ENCODE data around the gene RPUSD1.

RPUSD1 gene

DNA sequence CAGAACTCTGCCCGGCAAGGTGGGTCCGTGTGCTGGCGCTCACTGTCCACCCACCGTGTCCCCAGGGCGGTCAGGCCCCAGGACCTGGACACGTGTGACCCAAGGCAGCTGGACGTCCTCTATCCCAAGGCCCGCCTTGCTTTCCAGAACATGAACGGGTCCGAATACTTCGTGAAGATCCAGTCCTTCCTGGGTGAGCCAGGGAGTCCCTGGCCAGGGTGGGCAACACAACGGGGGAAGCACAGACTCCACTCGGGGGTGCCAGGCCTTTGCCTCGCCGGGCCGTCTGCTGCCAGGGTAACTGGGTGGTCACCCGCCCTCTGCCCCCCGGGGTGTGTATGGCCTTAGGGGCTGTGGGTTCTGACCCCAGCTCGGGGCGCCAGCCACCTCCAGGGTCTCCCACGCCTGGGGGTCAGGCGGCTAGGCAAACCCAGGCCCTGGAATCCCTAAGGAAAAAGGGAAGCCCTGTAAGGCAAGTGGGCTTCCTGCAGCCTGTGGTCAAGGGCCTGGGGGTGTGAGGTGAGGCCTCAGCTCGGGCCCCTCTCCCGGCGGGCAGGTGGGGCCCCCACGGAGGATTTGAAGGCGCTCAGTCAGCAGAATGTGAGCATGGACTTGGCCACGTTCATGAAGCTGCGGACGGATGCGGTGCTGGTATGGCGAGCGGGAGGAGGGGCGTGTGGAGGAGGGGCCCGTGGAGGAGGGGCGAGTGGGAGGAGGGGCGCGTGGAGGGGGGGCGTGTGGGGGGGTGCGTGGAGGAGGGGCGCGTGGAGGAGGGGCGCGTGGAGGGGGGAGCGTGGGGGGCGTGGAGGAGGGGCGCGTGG is 21.2 kb downstream of the RPUSD1 start:
- no peak overlapping the region for H3K9ac ChIP-seq (ENCODE audit: low read depth in 1 of 2, low read length in 2 of 2)
- no peak overlapping the region for H3K27ac ChIP-seq (ENCODE audit: low read depth, low read length)
- H3K36me3 ChIP-seq (ENCODE audit: control insufficient read depth in 1 of 2, insufficient read depth in 2 of 2, low read length in 2 of 2): no peaks in the 10 kb centered on the region
- H3K4me1 ChIP-seq (ENCODE audit: control insufficient read depth in 1 of 2, insufficient read depth in 2 of 2, low read length in 2 of 2): peaks cover 0 to under 1% of the 10 kb centered on the region in 2 donors
- peaks cover 0 to 3% of the 10 kb centered on the region in 2 donors for H3K27me3 ChIP-seq (ENCODE audit: control insufficient read depth in 1 of 2, insufficient read depth in 2 of 2, low read length in 2 of 2)
- no peak overlapping the region for H3K4me3 ChIP-seq (ENCODE audit: low read depth in 1 of 2, low read length in 2 of 2)
- H3K9me3 ChIP-seq (ENCODE audit: control insufficient read depth in 1 of 2, low read length in 2 of 2): no peaks in the 10 kb centered on the region

- Histone ChIP-seq H3K4me1 (ENCODE audit: control insufficient read depth in 1 of 2, insufficient read depth in 2 of 2, low read length in 2 of 2) (peaks cover 4 to 9% of the 10 kb centered on the region in 2 donors), H3K9me3 (ENCODE audit: control insufficient read depth in 1 of 2, low read length in 2 of 2) (no peaks in the 10 kb centered on the region), H3K9ac (ENCODE audit: low read depth in 1 of 2, low read length in 2 of 2) (no peak overlapping the region), H3K27me3 (ENCODE audit: control insufficient read depth in 1 of 2, insufficient read depth in 2 of 2, low read length in 2 of 2) (peaks cover 0 to 3% of the 10 kb centered on the region in 2 donors), H3K4me3 (ENCODE audit: low read depth in 1 of 2, low read length in 2 of 2) (no peak overlapping the region), H3K27ac (ENCODE audit: low read depth, low read length) (no peak overlapping the region), H3K36me3 (ENCODE audit: control insufficient read depth in 1 of 2, insufficient read depth in 2 of 2, low read length in 2 of 2) (no peaks in the 10 kb centered on the region)
Measured at GRCh38 chr16:766008-766819, 22.0 kb downstream of the RPUSD1 start.

- H3K4me3 ChIP-seq (ENCODE audit: low read depth in 1 of 2, low read length in 2 of 2): no peak overlapping the region
- H3K27me3 ChIP-seq (ENCODE audit: control insufficient read depth in 1 of 2, insufficient read depth in 2 of 2, low read length in 2 of 2): peaks cover 0 to 3% of the 10 kb centered on the region in 2 donors
- no peak overlapping the region for H3K9ac ChIP-seq (ENCODE audit: low read depth in 1 of 2, low read length in 2 of 2)
- no peaks in the 10 kb centered on the region for H3K36me3 ChIP-seq (ENCODE audit: control insufficient read depth in 1 of 2, insufficient read depth in 2 of 2, low read length in 2 of 2)
- no peak overlapping the region for H3K27ac ChIP-seq (ENCODE audit: low read depth, low read length)
- H3K4me1 ChIP-seq (ENCODE audit: control insufficient read depth in 1 of 2, insufficient read depth in 2 of 2, low read length in 2 of 2): peaks cover 10 to 14% of the 10 kb centered on the region in 2 donors
- H3K9me3 ChIP-seq (ENCODE audit: control insufficient read depth in 1 of 2, low read length in 2 of 2): no peaks in the 10 kb centered on the region
Measured at GRCh38 chr16:765488-765865, 22.7 kb downstream of the RPUSD1 start.

GRCh38 chr16:764848-765487 is 23.2 kb downstream of the RPUSD1 start:
- Histone ChIP-seq H3K27ac (ENCODE audit: low read depth, low read length) (no peak overlapping the region), H3K4me3 (ENCODE audit: low read depth in 1 of 2, low read length in 2 of 2) (no peak overlapping the region), H3K4me1 (ENCODE audit: control insufficient read depth in 1 of 2, insufficient read depth in 2 of 2, low read length in 2 of 2) (peaks cover 11 to 14% of the 10 kb centered on the region in 2 donors), H3K9ac (ENCODE audit: low read depth in 1 of 2, low read length in 2 of 2) (no peak overlapping the region), H3K9me3 (ENCODE audit: control insufficient read depth in 1 of 2, low read length in 2 of 2) (no peaks in the 10 kb centered on the region), H3K27me3 (ENCODE audit: control insufficient read depth in 1 of 2, insufficient read depth in 2 of 2, low read length in 2 of 2) (peaks cover 0 to 3% of the 10 kb centered on the region in 2 donors), H3K36me3 (ENCODE audit: control insufficient read depth in 1 of 2, insufficient read depth in 2 of 2, low read length in 2 of 2) (no peaks in the 10 kb centered on the region)

- Histone ChIP-seq H3K36me3 (ENCODE audit: control insufficient read depth in 1 of 2, insufficient read depth in 2 of 2, low read length in 2 of 2) (no peaks in the 10 kb centered on the region), H3K27ac (ENCODE audit: low read depth, low read length) (no peak overlapping the region), H3K9me3 (ENCODE audit: control insufficient read depth in 1 of 2, low read length in 2 of 2) (no peaks in the 10 kb centered on the region), H3K9ac (ENCODE audit: low read depth in 1 of 2, low read length in 2 of 2) (no peak overlapping the region), H3K27me3 (ENCODE audit: control insufficient read depth in 1 of 2, insufficient read depth in 2 of 2, low read length in 2 of 2) (peaks cover 0 to 3% of the 10 kb centered on the region in 2 donors), H3K4me3 (ENCODE audit: low read depth in 1 of 2, low read length in 2 of 2) (no peak overlapping the region), H3K4me1 (ENCODE audit: control insufficient read depth in 1 of 2, insufficient read depth in 2 of 2, low read length in 2 of 2) (peaks cover 11 to 14% of the 10 kb centered on the region in 2 donors)
Measured at GRCh38 chr16:764184-764750, 23.9 kb downstream of the RPUSD1 start.

DNA sequence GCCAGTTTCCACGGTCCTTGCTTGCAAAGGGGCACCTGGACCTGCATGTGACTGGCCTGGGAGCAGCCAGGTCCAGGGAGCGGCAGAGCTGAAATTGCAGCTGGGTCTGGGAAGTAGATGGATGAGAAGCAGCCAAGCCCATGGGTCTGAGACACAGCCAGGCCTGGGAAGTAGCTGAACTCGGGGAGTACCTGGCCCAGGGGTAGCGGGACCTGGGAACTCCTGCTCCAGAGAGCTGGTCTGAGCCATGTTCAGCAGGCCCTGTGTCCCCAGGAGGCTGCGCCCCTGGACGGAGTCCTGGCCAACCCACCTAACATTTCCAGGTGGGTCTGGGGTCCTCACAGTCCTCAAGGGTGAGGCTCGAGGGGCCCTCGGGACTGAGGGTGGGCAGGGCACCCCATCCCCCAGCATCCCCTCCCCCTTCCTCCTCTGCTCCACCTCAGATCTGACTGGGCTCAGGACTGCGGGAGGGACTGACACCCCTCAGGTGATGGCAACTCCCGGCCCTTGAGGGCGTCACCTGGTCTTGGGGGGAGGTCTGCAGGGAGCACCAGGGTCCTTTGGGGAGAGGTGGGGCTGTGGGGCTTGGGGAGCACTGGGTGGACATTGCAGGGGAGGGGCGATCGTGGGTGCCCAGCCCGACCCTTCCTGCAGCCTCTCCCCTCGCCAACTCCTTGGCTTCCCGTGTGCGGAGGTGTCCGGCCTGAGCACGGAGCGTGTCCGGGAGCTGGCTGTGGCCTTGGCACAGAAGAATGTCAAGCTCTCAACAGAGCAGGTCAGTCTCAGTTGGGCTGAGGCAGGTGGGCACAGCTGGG is 24.6 kb downstream of the RPUSD1 start:
- no peaks in the 10 kb centered on the region for H3K9me3 ChIP-seq (ENCODE audit: control insufficient read depth in 1 of 2, low read length in 2 of 2)
- no peak overlapping the region for H3K27ac ChIP-seq (ENCODE audit: low read depth, low read length)
- no peak overlapping the region for H3K9ac ChIP-seq (ENCODE audit: low read depth in 1 of 2, low read length in 2 of 2)
- H3K4me1 ChIP-seq (ENCODE audit: control insufficient read depth in 1 of 2, insufficient read depth in 2 of 2, low read length in 2 of 2): peaks cover 11 to 14% of the 10 kb centered on the region in 2 donors
- H3K27me3 ChIP-seq (ENCODE audit: control insufficient read depth in 1 of 2, insufficient read depth in 2 of 2, low read length in 2 of 2): peaks cover 0 to 3% of the 10 kb centered on the region in 2 donors
- H3K36me3 ChIP-seq (ENCODE audit: control insufficient read depth in 1 of 2, insufficient read depth in 2 of 2, low read length in 2 of 2): no peaks in the 10 kb centered on the region
- no peak overlapping the region for H3K4me3 ChIP-seq (ENCODE audit: low read depth in 1 of 2, low read length in 2 of 2)

DNA sequence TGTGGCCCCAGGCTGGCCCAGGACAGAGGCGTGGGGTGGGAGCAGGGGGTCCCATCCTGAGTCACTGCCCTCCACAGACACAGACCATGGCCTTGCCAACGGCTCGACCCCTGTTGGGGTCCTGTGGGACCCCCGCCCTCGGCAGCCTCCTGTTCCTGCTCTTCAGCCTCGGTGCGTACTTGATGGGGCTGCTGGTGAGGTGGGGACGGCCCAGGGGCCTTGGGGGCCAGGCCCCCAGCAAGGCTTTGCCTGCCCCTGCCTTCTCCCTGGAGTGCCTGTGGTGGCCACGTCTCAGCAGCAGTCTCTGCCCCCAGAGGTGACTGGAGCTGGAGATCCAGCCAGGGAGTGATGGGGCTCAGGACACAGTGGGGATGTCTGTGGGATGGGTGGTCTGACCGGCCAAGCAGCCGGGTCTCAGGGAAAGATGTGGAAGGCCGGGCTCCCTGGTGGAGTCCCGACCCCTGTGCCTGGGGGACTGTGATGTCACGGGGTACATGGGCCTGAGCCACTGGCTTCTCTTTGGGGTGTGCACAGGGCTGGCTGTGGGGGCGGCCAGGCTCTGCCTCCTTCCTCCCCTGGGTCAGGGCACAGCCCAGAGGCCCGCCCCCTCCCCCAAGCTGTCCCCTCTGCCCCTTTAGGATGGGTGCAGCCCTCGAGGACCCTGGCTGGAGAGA is 25.4 kb downstream of the RPUSD1 start:
- Histone ChIP-seq H3K4me1 (ENCODE audit: control insufficient read depth in 1 of 2, insufficient read depth in 2 of 2, low read length in 2 of 2) (peaks cover 11 to 14% of the 10 kb centered on the region in 2 donors), H3K27me3 (ENCODE audit: control insufficient read depth in 1 of 2, insufficient read depth in 2 of 2, low read length in 2 of 2) (peaks cover 0 to 3% of the 10 kb centered on the region in 2 donors), H3K27ac (ENCODE audit: low read depth, low read length) (no peak overlapping the region), H3K36me3 (ENCODE audit: control insufficient read depth in 1 of 2, insufficient read depth in 2 of 2, low read length in 2 of 2) (no peaks in the 10 kb centered on the region), H3K9ac (ENCODE audit: low read depth in 1 of 2, low read length in 2 of 2) (no peak overlapping the region), H3K9me3 (ENCODE audit: control insufficient read depth in 1 of 2, low read length in 2 of 2) (no peaks in the 10 kb centered on the region), H3K4me3 (ENCODE audit: low read depth in 1 of 2, low read length in 2 of 2) (no peak overlapping the region)

- Histone ChIP-seq H3K27ac (ENCODE audit: low read depth, low read length) (no peak overlapping the region), H3K9me3 (ENCODE audit: control insufficient read depth in 1 of 2, low read length in 2 of 2) (no peaks in the 10 kb centered on the region), H3K9ac (ENCODE audit: low read depth in 1 of 2, low read length in 2 of 2) (no peak overlapping the region), H3K36me3 (ENCODE audit: control insufficient read depth in 1 of 2, insufficient read depth in 2 of 2, low read length in 2 of 2) (no peaks in the 10 kb centered on the region), H3K4me3 (ENCODE audit: low read depth in 1 of 2, low read length in 2 of 2) (no peak overlapping the region), H3K27me3 (ENCODE audit: control insufficient read depth in 1 of 2, insufficient read depth in 2 of 2, low read length in 2 of 2) (peaks cover 0 to 3% of the 10 kb centered on the region in 2 donors), H3K4me1 (ENCODE audit: control insufficient read depth in 1 of 2, insufficient read depth in 2 of 2, low read length in 2 of 2) (peaks cover 11 to 14% of the 10 kb centered on the region in 2 donors)
Measured at GRCh38 chr16:761625-762513, 26.3 kb downstream of the RPUSD1 start.

Data from duodenal mucosa (tissue), 2 donors.